Measurements from ENCODE around the gene POU3F1.

The POU3F1 gene

GRCh38 chr1:38079019-38079418, 32.4 kb upstream of the POU3F1 start:
- H4K20me1 ChIP-seq (ENCODE audit: insufficient read depth, low read length) = peaks cover 81% of the 10 kb centered on the region
- no peak for TF ChIP-seq EZH2phosphoT487 (IDR thresholded peaks at IDR 0.05; ENCODE audit: low read depth)
- no peak for TF ChIP-seq CTCF (IDR thresholded peaks at IDR 0.05; ENCODE audit: low read depth, low read length)
- no peaks in the 10 kb centered on the region for H3K9me3 ChIP-seq (ENCODE audit: insufficient read depth, low read length)
- H3K9ac ChIP-seq (ENCODE audit: low read length) = no peak overlapping the region
- no peak overlapping the region for H3K27ac ChIP-seq (ENCODE audit: low read length)
- peaks cover 22% of the 10 kb centered on the region for H3K36me3 ChIP-seq (replicated peaks; ENCODE audit: low read depth, low read length)
- no peaks in the 10 kb centered on the region for H3K27me3 ChIP-seq (ENCODE audit: low read depth, low read length)
- H2AFZ ChIP-seq (ENCODE audit: low read depth, low read length) = no peak overlapping the region
- peaks cover 98% of the 10 kb centered on the region for H3K79me2 ChIP-seq (ENCODE audit: low read length)
- no peak overlapping the region for H3K4me3 ChIP-seq (ENCODE audit: low read length)
- H3K4me2 ChIP-seq (ENCODE audit: low read length) = no peak overlapping the region
- peaks cover 17% of the 10 kb centered on the region for H3K4me1 ChIP-seq (ENCODE audit: low read length)

GRCh38 chr1:38077523-38078147, 31.0 kb upstream of the POU3F1 start:
- TF ChIP-seq CTCF (IDR thresholded peaks at IDR 0.05; ENCODE audit: low read depth, low read length) = no peak
- no peak for TF ChIP-seq EZH2phosphoT487 (IDR thresholded peaks at IDR 0.05; ENCODE audit: low read depth)
- no peak overlapping the region for H3K4me3 ChIP-seq (ENCODE audit: low read length)
- no peak overlapping the region for H2AFZ ChIP-seq (ENCODE audit: low read depth, low read length)
- peaks cover 25% of the 10 kb centered on the region for H3K36me3 ChIP-seq (replicated peaks; ENCODE audit: low read depth, low read length)
- H3K27ac ChIP-seq (ENCODE audit: low read length) = no peak overlapping the region
- no peaks in the 10 kb centered on the region for H3K27me3 ChIP-seq (ENCODE audit: low read depth, low read length)
- peaks cover 99% of the 10 kb centered on the region for H3K79me2 ChIP-seq (ENCODE audit: low read length)
- H4K20me1 ChIP-seq (ENCODE audit: insufficient read depth, low read length) = peaks cover 83% of the 10 kb centered on the region
- H3K4me2 ChIP-seq (ENCODE audit: low read length) = no peak overlapping the region
- H3K4me1 ChIP-seq (ENCODE audit: low read length) = peaks cover 12% of the 10 kb centered on the region
- no peaks in the 10 kb centered on the region for H3K9me3 ChIP-seq (ENCODE audit: insufficient read depth, low read length)
- no peak overlapping the region for H3K9ac ChIP-seq (ENCODE audit: low read length)

GRCh38 chr1:38076455-38076854, 29.9 kb upstream of the POU3F1 start:
- no peak overlapping the region for H2AFZ ChIP-seq (ENCODE audit: low read depth, low read length)
- TF ChIP-seq CTCF (IDR thresholded peaks at IDR 0.05; ENCODE audit: low read depth, low read length) (no peak), EZH2phosphoT487 (IDR thresholded peaks at IDR 0.05; ENCODE audit: low read depth) (no peak)
- peaks cover 18% of the 10 kb centered on the region for H3K4me1 ChIP-seq (ENCODE audit: low read length)
- H4K20me1 ChIP-seq (ENCODE audit: insufficient read depth, low read length) = peaks cover 83% of the 10 kb centered on the region
- peaks cover 28% of the 10 kb centered on the region for H3K36me3 ChIP-seq (replicated peaks; ENCODE audit: low read depth, low read length)
- H3K4me2 ChIP-seq (ENCODE audit: low read length) = no peak overlapping the region
- H3K27ac ChIP-seq (ENCODE audit: low read length) = no peak overlapping the region
- H3K79me2 ChIP-seq (ENCODE audit: low read length) = peaks cover 99% of the 10 kb centered on the region
- no peaks in the 10 kb centered on the region for H3K9me3 ChIP-seq (ENCODE audit: insufficient read depth, low read length)
- no peak overlapping the region for H3K4me3 ChIP-seq (ENCODE audit: low read length)
- H3K9ac ChIP-seq (ENCODE audit: low read length) = no peak overlapping the region
- no peaks in the 10 kb centered on the region for H3K27me3 ChIP-seq (ENCODE audit: low read depth, low read length)

GRCh38 chr1:38076038-38076437, 29.4 kb upstream of the POU3F1 start:
- H3K36me3 ChIP-seq (replicated peaks; ENCODE audit: low read depth, low read length) = peaks cover 30% of the 10 kb centered on the region

More at GRCh38 chr1:38076038-38076437, 29.4 kb upstream of the POU3F1 start:
- no peak overlapping the region for H3K4me2 ChIP-seq (ENCODE audit: low read length)
- H3K27ac ChIP-seq (ENCODE audit: low read length) = no peak overlapping the region
- H3K27me3 ChIP-seq (ENCODE audit: low read depth, low read length) = no peaks in the 10 kb centered on the region
- no peak overlapping the region for H3K4me3 ChIP-seq (ENCODE audit: low read length)
- no peaks in the 10 kb centered on the region for H3K9me3 ChIP-seq (ENCODE audit: insufficient read depth, low read length)
- peaks cover 22% of the 10 kb centered on the region for H3K4me1 ChIP-seq (ENCODE audit: low read length)
- H2AFZ ChIP-seq (ENCODE audit: low read depth, low read length) = no peak overlapping the region
- TF ChIP-seq CTCF (IDR thresholded peaks at IDR 0.05; ENCODE audit: low read depth, low read length) = no peak
- TF ChIP-seq EZH2phosphoT487 (IDR thresholded peaks at IDR 0.05; ENCODE audit: low read depth) = no peak
- peaks cover 99% of the 10 kb centered on the region for H3K79me2 ChIP-seq (ENCODE audit: low read length)
- H4K20me1 ChIP-seq (ENCODE audit: insufficient read depth, low read length) = peaks cover 84% of the 10 kb centered on the region
- no peak overlapping the region for H3K9ac ChIP-seq (ENCODE audit: low read length)

Measured in OCI-LY3 (cell line).